ENCODE measurements around the gene DPF3.

DPF3 gene

DNA sequence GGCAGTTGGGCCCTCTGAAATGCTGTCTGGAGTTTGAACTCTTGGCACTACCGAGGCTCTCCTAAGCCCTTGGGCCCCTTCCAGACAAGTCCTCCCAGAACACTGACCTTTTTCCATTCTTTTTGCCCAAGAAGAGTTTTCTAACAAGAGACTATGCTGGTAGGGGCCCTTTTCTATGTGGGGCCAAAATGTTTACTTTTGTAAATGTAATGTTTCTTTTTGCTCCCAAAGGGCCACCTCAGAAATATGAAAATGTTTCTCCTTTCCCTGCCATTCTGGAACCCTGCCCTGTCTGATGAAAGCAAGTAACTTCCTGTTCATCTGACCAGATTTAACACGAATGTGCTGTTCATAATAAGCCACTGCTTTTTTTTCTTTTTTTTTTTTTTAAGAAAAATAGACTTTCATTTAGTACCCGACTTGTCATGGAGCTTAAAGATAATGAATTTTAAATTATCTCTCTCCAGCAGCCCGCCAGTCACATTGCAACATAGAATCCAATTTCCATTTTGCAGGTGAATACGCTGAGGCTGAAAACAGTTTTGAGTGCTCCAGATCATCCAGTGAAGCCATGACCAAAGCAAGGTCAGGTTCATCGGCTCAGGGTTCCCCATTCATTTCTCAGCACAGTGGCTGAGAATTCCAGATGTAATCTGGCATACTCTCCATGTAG is 169.9 kb downstream of the DPF3 start:
- in situ Hi-C loops (cut with HindIII; ENCODE audit: low sequenced_read_pairs), result no loop called here
- no peak overlapping the region for H3K4me3 ChIP-seq (ENCODE audit: low read depth, low read length)
- TF ChIP-seq, protein P1, sequence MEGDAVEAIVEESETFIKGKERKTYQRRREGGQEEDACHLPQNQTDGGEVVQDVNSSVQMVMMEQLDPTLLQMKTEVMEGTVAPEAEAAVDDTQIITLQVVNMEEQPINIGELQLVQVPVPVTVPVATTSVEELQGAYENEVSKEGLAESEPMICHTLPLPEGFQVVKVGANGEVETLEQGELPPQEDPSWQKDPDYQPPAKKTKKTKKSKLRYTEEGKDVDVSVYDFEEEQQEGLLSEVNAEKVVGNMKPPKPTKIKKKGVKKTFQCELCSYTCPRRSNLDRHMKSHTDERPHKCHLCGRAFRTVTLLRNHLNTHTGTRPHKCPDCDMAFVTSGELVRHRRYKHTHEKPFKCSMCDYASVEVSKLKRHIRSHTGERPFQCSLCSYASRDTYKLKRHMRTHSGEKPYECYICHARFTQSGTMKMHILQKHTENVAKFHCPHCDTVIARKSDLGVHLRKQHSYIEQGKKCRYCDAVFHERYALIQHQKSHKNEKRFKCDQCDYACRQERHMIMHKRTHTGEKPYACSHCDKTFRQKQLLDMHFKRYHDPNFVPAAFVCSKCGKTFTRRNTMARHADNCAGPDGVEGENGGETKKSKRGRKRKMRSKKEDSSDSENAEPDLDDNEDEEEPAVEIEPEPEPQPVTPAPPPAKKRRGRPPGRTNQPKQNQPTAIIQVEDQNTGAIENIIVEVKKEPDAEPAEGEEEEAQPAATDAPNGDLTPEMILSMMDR (IDR thresholded peaks at IDR 0.05; ENCODE audit: low read depth, low read length, missing control alignments), result no peak
- no peak for DNase-seq (ENCODE audit: low read depth)

DNA sequence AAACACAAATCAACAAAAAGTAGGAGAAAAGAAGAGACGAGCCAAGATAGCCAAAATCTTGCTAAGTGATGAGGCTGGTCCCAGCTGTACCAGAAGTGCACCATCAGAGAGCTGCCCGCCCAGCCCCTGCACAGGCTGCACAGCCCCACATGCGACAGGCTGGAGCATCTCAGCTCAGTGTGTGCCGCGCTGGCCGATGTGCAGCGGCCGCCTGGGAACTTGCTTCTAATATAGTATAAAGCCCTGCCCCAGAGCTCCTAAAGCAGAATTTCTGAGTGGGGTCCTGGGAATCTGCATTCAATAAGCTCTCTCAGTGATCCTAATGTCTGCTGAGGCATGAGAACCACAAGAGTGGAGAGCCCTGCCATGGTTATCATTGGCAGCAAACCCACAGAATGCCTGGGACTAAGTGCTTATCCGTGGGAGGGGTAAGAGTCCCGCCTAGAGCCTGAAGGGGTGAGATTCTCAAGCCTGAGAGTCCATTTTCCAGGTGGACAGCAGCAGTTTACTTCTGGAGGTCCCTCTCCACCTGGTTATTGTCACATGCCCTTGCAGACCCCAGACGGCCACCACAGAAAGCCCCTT is 171.6 kb downstream of the DPF3 start:
- H3K4me3 ChIP-seq (ENCODE audit: low read depth, low read length), result no peak overlapping the region
- in situ Hi-C loops (cut with HindIII; ENCODE audit: low sequenced_read_pairs), result no loop called here
- TF ChIP-seq, protein P1 (IDR thresholded peaks at IDR 0.05; ENCODE audit: low read depth, low read length, missing control alignments), result no peak
- no peak for DNase-seq (ENCODE audit: low read depth)

DNA sequence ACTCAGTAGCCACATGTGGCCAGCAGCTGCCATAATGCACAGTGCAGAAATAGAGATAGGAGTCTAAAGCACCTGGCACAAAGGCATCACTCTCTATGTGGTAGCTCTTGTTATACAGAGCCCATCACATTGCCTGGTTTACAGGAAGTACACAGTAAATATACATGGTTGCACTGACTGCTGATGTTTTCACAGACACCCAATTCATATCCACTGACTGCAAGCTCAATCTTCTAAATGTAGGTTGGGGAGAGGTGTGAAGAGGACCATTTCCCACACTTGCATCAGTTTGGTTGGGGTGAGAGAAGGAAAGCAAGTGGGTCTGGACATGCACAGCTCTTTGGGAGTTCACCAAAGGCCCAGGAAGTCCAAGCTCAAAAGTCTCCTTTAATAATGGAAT is 172.8 kb downstream of the DPF3 start:
- DNase-seq (ENCODE audit: low read depth), result no peak
- no peak overlapping the region for H3K4me3 ChIP-seq (ENCODE audit: low read depth, low read length)
- in situ Hi-C loops (cut with HindIII; ENCODE audit: low sequenced_read_pairs), result no loop called here
- TF ChIP-seq, protein P1 (IDR thresholded peaks at IDR 0.05; ENCODE audit: low read depth, low read length, missing control alignments), result no peak

DNA sequence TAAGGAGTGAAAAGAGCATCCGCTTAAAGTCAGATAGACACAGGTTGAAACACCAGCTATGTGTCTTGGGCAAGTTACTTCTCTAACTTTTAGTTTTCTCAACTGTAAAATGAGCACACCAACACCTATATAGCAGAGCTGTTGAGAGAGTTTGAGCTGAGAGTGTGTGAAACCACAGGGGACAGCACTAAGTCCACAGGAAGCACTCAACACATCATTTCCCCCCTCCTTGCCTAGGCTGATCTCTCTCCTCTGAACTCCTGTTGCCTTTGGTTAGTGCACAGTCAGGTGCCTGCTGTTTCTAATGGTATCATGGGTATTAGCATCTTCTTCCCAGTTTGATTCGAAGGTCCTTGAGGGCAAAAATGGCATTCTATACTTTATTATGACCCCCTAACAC is 176.7 kb downstream of the DPF3 start:
- DNase-seq (ENCODE audit: low read depth), result no peak
- TF ChIP-seq, protein P1 (IDR thresholded peaks at IDR 0.05; ENCODE audit: low read depth, low read length, missing control alignments), result no peak
- in situ Hi-C loops (cut with HindIII; ENCODE audit: low sequenced_read_pairs), result loop anchor here (5.0 kb wide), 1 partner anchor 40 kb away; no protein-coding TSS in a partner anchor
- no peak overlapping the region for H3K4me3 ChIP-seq (ENCODE audit: low read depth, low read length)

DNA sequence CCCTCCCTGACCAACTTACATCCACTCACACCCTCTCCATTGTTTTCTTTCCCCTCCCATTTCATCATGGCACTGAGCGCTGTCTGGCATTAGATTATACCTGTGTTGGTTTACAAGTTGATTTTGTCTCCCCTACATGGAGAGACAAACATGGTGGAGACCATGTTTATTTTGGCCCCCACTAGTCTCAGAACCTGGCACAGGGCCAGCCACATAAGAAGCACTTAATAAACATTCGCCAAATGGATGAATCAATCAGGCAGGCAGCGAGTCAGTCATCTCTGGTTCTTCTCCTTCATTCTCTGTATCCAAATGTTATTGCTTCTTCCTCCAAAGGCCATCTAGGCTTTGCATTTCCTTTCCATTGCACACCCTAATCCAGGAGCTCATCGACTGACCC is 177.4 kb downstream of the DPF3 start:
- no peak for DNase-seq (ENCODE audit: low read depth)
- in situ Hi-C loops (cut with HindIII; ENCODE audit: low sequenced_read_pairs), result loop anchor here (5.0 kb wide), 1 partner anchor 39 kb away; no protein-coding TSS in a partner anchor
- TF ChIP-seq, protein P1 (IDR thresholded peaks at IDR 0.05; ENCODE audit: low read depth, low read length, missing control alignments), result no peak
- H3K4me3 ChIP-seq (ENCODE audit: low read depth, low read length), result no peak overlapping the region

DNA sequence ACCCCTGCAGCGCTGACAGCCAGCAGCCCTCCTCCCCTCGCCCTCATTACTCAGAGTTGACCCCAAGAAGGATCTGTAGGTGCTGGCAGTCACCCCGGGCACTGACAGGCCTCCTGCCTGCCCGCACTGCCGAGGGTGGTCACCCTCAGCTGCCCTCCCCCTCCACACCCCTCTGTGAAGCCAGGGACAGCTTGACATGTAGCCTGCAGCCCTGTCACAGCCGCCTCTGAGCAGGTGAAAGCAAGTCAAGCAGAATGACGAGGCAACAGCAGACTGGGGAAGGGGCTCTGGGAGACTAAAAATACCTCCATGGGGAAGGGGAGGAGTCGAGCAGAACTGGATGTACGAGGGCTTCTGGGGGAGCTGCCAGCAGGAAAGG is 178.1 kb downstream of the DPF3 start:
- TF ChIP-seq, protein P1 (IDR thresholded peaks at IDR 0.05; ENCODE audit: low read depth, low read length, missing control alignments), result no peak
- DNase-seq (ENCODE audit: low read depth), result no peak
- in situ Hi-C loops (cut with HindIII; ENCODE audit: low sequenced_read_pairs), result loop anchor here (5.0 kb wide), 1 partner anchor 39 kb away; no protein-coding TSS in a partner anchor
- H3K4me3 ChIP-seq (ENCODE audit: low read depth, low read length), result no peak overlapping the region
